HG03060 (cell line): Measurements from ENCODE around the gene CTXND2.

ENCODE experiments used
- ATAC-seq: cut with Tn5 transposase; IDR thresholded peaks from one replicate; pipeline ENCODE4 v1.9.1; 2021; ENCODE audit warnings: low read depth, moderate number of reproducible peaks; ENCODE audit not compliant: unreplicated experiment

The CTXND2 gene

GRCh38 chr1:150955280-150955679 lies 68.3 kb downstream of the CTXND2 start:
- no peak for ATAC-seq

DNA sequence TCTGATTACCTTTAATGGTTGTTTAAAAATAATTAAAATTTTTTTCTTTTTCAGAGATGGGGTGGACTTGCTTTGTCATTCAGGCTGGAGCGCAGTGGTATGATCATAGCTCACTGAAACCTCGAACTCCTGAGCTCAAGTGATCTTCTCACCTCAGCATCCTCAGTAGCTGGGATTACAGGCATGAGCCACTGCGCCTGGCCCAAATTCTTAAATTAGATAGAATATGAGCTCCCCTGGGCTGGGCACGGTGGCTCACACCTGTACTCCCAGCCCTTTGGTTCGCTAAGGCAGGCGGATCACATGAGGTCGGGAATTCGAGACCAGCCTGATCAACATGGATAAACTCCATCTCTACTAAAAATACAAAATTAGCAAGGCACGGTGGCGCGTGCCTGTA lies 70.7 kb downstream of the CTXND2 start:
- no peak for ATAC-seq

DNA sequence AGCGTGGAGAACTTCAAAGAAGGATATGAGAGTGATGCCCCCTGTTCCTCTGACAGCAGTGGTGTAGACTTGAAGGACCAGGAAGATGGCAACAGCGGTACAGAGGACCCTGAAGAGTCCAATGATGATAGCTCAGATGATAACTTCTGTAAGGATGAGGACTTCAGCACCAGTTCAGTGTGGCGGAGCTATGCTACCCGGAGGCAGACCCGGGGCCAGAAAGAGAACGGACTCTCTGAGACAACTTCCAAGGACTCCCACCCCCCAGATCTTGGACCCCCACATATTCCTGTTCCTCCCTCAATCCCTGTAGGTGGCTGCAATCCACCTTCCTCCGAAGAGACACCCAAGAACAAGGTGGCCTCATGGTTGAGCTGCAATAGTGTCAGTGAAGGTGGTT lies 73.7 kb downstream of the CTXND2 start:
- ATAC-seq = no peak

DNA sequence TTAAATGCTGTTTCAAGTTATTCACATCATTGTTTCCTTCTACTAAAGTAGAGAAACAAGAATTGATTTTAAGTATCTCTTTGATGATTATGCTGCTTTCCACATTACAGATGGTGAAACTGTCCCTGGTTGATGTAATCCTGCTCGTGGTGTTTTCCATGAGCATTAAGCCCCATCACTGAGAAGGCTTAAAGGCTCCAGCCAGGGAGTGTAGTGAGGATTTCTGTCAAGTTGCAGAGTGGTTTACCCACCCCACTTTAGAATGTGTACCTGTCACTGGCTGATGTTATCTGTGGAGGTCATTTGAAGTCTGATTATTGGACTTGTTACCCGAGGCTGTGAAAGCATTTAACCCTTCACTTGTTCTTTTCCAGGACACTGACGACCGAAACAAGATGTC lies 74.8 kb downstream of the CTXND2 start:
- no peak for ATAC-seq
